Ecto neural progenitor cell (in vitro differentiated cells): ENCODE results near the gene SPAG7.

Source experiments
- DNase-seq: peaks from one replicate; pipeline ENCODE4 v3.0.0-alpha.2; 2018; ENCODE audit warnings: low spot score

Gene SPAG7, protein sequence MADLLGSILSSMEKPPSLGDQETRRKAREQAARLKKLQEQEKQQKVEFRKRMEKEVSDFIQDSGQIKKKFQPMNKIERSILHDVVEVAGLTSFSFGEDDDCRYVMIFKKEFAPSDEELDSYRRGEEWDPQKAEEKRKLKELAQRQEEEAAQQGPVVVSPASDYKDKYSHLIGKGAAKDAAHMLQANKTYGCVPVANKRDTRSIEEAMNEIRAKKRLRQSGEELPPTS

DNA sequence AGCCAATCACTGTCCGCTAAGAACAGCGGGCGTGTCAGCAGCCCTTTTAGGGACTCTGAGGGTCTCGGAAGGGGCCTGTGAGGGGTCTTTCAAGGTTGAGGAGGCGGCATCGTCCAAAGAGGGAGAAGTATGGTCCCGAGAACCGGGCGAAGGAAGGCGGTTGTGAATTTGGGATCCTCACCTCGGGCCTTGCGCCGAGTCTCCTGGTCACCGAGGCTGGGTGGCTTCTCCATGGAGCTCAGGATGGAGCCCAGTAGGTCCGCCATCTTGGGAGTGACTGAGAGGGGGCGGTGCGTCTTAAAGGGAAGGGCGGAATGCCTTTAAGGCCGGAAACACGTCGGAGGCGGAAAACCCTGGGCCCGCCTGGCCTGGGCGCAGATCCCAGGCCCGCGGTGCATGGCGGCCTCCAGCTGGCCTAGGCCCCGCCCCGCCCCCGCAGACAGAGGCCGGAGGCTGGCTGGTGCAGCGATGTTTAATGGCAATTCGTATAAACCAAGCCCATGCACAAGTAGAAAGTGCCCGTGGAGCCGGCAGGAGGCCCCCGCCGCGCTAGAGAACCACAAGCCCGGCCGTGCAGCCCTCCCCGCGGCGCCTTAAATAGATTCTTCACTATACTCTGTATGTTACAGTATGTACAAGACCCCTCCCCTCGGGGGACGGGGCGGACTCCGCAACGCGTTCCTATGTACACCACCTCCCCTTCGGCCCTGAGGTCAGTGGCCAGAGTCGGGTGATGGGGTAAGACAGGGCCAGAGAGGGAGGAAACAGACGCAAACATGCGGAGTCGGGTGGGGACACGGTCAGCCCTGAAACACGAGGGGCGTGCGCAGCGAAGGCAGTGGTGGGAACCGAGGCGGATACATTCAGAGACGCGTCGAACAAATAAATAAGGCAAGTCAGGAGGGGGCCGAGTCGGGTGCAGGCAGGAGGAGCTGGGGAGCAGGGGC lies at the start of gene SPAG7:
Gene SPAG7, minus strand, starts transcription at position 279 of the 947 bp plus-strand sequence. Its CDS starts 13 bp downstream, at position 266.
- peak; percentile 99 for DNase-seq

DNA sequence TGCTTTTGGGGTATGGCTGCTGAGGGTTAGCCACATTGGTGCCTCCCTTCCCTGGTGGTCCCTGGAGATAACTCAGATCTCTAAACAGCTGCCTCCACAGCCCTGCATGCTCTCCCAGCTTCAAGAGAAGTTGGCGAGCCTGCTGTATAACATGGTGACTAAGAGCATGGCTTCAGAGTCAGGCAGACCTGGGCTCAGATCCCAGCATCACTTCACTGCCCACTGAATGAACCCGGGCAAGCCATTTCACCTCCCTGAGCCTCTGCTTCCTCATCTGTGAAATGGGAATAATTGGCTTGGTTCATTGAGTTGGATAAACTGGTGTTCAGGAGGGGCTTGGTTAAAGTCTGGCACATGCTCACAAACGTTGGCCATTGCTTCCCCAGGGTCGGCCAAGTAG lies 46.7 kb upstream of the SPAG7 start:
- no peak for DNase-seq

DNA sequence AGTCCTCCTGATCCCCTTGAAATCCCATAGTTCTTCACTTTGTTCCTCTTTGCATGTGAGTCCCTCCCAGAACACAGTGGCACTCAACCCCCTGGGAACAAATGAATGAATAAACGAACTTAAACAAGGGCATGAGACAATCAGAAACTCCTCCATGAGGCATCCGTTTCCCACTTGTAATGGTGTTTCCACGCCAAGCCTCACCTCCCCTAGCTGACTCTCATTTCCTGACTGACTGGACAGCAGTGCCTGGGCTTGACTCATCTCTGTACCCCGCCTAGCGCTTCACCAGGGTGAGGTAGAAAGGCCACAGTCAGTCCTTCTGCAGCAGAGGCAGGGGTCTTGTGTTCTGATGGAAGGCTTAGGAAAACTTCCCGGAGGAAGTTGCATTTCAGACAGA lies 44.3 kb upstream of the SPAG7 start:
- no peak for DNase-seq

DNA sequence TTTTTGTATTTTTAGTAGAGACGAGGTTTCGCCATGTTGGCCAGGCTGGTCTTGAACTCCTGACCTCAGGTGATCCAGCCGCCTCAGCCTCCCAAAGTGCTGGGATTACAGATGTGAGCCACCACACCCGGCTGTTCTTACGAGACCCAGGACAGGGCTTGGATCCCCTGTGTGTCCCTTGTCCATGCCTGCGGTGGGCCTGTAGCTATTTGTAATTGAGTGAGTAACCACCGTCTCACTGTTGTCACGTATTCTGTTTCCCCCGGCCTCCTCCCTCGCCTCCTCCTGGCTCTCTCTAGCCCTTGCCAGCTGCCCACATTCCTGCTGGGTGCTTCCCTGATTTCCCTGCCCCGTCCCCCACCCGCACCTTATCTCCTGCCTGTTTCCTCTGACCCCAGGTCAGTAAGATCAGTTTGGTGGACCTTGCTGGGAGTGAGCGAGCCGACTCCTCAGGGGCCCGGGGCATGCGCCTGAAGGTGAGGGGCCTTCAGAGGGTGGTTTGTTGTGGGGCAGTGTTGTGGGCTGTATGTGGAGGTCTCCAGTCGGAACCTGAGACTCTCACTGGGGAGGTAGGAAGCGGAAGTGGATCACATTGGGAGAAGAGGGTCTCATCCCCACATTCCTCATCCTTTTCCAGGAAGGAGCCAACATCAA lies 35.7 kb upstream of the SPAG7 start:
- DNase-seq = no peak

DNA sequence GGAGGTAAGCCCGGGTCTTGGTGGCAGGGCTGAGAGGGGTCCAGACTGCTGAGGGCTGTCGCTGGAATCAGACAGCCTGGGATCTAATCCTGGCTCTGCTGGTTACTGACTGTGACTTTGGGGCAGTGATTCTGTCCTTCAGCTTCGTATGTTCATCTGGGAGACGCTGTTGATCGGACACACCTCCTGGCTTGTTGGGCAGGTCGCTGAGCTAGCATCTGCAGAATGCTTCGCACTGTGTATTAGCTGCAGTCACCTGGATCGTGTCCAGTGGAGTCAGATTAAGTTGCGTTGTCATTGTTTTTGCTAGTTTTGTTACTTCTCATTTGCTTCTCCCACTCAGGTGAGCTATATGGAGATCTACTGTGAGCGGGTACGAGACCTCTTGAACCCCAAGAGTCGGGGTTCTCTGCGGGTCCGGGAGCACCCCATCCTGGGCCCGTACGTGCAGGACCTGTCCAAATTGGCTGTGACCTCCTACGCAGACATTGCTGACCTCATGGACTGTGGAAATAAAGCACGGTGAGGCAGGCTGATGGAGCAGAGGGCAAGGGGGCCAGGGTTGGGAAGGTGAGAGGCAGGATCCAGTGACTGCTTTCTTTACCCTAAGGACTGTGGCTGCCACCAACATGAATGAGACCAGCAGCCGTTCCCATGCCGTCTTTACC lies 34.6 kb upstream of the SPAG7 start:
- DNase-seq = no peak

DNA sequence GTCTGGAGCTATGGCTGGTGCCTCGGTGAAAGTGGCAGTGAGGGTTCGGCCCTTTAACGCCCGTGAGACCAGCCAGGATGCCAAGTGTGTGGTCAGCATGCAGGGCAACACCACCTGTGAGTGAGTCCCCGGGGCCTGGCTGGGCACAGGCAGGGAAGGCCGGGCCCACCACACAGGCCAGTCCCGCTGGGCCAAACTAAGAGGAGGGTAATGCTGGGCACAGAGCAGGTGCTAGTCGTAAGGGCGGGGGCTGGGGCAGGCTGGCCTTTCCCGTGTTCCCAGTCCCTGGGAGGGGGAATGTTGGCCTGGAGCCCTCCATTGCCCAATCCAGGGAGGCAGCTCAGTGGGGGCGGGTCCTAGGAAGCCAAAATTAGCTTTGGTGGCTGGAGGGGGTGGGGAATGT lies 32.6 kb upstream of the SPAG7 start:
- no peak for DNase-seq

DNA sequence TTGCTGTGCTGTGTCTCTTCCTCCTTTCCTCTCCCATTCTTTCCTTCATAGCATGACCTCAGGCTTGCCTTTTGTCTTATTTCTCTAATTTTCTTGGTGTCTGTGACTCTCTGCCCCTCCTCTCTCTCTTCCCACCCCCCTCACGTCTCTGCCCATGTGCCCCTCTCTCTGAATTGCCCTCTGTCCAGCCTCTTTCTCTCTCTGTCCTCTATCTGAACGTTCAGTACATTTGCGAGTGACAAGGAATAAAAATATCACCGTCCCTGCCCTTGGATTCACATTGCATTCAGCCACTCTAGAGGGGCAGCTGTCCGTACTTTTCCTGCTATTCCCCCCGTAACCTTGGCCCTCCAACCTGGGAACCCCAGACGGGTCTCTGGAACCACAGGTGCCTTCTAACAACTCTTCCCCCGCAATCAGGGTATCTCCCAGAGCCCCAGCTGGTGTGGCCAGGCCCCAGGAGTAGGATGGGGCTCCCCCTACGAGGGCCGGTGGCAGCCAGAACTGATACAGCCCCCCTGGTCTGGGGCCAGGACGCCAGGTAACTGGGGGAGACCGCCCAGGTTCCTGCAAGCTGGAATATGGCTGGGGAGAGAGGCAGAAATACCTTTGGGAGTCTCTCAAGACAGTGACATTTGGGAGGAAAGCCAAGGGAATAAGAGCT lies 31.9 kb upstream of the SPAG7 start:
- no peak for DNase-seq

DNA sequence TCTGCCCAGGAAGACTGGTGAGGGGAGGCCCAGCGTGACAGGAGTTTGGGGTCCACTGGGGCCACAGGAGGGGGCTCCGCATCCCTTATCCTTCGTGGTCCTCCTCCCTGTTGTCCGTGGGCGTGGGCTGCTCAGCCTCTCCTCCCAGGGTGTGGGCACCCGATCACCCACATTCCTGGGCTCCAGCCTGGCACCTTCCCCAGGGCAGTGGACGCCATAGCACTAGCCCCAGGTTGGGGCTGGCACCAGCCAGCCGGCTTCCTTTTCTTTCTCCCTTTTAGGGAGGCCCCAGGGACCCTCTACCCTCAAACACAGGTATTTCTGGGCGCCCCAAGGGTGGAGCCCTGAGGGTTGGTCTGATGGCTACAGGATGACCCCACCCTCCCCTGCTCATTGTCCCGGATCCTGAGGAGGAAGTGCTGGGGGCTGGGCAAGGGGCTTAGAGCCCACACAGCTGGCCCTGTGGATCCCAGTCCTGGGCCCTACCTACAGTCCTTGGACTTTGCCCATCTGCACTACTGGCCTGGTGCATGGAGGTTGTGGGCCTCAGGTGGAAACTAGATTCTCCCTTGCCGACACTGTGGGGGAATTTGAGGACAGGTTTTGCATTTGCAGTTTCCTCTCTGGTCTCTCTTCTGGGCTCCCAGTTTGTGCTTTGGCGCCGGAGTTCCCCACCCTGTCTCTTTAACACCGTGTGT lies 31.3 kb upstream of the SPAG7 start:
- no peak for DNase-seq

DNA sequence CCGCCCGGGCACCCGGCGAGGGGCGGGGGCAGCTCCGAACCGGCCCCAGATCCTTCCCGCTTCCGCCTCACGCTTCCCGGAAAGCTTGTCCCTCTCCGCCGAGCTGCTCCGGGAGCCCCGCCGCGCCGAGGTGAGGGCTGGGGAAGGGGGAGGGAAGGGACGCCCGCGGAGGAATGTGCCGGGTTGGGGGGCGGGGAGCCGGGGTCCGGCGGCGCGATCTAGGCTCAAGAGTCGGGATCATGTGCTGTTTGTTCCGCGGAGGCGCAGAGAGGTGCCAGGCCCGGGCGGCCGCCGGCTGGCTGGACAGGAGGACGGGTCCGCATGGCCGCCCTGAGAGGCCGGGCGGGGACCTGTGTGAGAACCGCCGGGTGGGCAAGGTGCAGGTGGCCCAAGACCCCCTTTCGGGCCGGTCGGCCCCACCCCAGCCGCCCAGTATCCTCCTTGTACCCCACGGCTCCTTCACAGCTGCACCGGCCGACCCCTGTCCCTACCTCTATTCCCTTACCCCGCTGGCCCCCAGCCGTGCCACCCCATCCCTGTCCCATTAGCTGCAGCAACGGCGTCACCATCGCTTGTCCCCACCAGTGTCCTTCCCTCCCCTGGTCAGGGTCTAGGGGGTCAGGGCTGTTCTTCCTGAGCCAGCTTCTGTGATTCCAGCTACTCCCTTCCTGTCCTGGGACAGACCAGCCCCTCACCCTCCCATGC lies 30.6 kb upstream of the SPAG7 start:
- peak; percentile 87 for DNase-seq

DNA sequence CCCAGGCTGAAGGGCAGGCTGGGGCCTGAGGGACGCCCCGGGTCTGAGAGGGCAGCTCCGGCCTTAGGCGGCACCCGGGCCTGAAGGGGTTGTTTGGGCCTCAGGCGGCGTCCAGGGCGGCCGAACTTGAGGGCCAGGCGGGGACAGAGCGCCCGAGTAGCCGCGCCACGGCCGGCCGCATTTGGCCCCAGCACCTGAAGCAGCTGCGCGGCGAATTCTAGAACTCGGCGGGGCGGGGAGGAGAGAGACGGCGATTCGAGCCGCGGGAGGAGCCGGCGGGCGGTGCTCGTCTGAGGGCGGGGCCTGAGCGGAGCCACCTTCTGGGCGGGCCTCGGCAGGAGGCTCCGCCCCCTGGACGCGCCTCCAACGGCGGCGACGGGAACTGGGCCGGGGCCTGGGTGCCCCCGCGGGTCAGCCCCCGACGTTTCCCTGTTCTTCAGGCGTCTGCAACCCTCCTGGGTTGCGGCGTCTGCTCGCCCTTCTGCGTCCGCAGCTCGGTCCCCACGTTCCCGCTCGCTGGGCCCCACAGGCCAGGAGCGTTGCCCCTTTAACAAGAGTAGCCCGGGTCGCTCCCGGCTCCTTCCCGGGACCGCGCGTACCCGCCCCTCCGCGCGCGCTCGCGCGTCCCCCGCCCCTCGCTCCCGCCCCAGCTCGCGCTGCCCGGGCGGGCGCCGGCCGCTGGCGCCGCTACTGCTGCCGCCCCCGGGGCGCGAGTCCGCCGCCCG lies 29.8 kb upstream of the SPAG7 start, which contains the start of the genes INCA1 and KIF1C:
Gene INCA1, minus strand, starts transcription at position 221 of the 725 bp plus-strand sequence. CDS start 3,085 bp downstream, outside the sequence.
Gene KIF1C, plus strand, starts transcription at position 649 of the 725 bp plus-strand sequence. CDS start 2,297 bp downstream, outside the sequence.
- DNase-seq = peak; percentile 97

DNA sequence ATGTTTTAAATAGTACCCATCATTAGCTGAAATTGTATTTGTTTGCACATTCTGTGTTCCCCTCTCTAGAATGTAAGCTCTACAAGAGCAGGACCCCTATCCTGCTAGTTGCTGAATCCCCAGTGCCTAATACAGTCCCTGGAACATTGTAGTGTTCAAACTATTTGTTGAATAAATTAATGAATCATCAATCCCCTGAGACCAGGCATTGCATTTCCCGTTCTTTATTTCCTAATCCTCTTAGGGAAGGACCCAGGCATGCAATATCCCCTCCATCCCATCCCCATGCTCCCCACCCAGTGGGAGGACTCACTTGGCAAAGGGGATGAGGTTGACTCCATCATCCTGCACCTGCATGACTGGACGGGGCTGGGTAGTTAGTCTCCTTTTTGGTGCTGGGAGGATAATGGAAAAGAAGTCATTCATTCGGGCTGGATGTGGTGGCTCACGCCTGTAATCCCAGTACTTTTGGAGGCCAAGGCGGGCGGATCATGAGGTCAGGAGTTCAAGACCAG lies 26.5 kb upstream of the SPAG7 start:
- DNase-seq = no peak

DNA sequence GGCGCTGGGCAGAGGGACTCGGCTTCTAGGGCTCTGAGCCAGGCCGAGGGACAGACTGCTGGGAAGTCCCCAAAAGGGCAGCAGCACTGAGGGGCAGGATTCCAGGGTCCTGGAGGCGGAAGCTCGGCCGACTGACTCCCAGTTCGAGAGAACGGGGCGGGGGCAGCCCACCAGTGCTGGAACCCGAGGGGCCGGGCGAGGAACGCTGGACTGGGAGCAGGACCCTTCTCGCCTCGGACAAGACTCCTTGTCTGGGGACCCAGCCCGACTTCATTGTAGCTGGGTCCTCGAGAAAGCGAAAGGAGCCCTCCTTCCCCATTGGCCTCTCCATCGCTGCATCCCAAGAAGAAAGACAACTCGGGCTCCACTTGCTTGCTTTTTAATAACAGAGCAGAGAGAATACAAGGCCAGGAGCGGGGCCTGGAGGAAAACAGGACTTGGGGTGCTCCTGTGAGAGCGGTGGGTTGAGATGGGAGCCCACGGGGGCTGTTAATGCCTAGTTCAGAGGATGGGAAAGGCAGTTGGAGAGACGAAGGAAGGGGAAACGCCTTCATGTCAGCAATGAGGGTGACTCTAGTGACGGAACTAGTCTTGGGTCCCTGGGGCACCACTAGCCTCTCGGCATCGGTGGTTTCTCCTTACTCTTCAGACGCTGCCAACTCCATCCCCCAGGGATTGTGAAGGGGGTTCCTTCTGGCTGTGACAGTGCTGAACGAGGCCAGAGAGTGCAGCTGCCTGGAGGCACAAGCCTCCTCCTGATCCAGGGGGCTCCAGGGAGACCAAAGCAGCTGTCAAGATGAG lies 20.4 kb upstream of the SPAG7 start:
- no peak for DNase-seq

DNA sequence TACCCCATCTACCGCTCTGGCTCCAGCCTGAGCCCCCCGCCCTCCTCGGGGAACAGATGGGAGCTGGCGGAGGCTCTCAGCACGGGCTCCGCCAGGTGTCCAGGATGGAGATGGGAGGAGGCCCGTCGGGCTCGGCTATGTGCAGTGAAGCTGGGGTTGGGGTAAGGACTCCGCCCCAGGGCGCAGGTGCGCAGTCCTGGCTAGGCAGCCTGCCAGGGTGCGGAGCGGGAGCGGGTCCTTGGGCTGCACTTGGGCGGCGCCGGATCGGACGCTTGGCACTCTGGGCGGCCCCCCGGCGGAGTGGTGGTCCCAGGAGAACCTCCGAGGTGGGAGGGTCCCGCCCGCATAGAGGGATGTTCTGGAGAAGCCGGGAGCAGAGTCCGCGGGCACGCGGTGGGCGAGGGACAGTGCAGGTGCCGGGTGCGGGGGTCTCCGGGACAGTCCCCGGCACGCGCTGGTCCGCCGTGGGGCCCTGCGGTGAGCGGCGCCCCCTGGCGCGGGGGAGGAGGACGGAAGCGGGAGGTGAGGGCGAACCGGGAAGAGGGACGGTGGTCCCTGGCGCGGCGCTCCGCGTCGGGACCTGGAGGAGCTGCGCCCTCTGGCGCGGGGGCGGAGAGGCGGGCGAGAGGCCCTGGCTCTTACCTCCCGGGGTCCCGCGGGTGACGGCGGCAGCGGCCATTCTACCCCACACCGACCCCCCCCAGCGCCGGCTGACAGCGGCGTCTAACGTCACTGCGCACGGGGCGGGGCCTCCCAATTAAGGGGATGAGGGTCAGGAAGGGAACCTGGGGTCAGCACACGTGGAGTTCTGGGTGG lies 19.5 kb upstream of the SPAG7 start, which contains the start of gene CAMTA2:
Gene CAMTA2, minus strand, starts transcription at position 725 of the 816 bp plus-strand sequence. CDS start 1,453 bp downstream, outside the sequence.
- peak; percentile 92 for DNase-seq

DNA sequence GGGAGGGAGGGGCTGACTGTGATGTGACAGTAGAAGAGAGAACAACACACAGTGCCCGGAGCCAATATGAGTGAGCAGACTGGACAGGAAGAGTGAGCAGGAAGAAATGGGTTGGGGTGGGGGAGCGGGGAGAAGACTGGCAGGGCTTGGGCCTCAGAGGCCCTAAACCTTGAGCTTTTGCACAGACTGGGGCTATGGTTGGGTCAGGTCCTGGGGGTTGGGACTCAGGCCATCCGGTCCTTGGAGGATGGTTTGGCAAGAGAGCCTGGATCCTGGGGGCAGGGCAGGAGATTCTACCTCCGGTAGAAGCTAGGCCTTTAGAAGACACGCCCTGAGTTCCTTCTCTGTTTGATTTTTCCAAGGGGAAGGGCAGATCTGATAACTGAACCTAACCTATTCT lies 18.8 kb upstream of the SPAG7 start:
- no peak for DNase-seq

DNA sequence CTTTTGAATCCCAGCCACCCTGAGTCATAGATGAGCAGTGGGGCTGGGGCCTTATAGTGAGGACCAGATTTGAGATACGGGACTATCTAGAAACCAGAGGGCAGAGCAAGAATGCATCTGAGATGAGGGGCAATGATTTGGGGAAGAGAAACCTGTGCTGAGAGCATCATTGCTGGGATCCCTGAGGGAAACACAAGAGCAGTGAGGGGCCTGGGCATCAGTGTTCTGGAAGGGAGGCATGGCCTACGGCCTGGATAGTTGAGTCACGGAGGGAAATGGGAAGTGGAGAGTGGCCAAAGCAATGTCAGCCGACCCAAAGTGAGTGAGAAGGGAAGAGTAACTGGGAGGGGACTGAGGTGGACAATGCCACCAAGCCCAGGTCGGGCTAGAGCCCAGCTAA lies 14.7 kb upstream of the SPAG7 start:
- no peak for DNase-seq

DNA sequence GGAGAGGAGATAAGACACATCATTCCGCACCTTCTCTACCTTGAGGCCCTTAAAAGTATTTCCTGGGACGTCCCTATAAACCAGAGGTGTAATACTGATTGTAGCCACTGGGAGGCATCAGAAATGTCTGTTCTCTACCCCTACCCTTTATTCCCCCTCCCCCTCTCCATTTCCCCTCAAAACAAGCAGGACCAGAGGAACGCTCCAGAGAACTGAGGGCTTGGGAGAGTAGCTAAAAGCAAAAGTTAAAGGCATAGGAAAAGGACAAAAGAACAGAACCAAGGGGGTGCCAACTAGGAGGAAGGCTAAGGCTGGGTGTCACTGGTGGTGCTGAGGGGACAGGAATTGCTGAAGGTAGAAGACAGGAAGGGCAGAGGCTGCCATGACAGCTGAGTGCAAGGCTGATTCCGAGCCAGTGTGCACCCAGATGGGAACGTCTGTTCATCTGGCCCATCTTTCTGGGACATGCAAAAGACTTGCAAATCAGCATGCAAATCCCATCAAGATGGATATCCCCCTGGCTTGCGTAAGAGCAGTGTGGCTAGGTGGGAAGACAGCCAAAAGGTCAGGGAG lies 13.1 kb upstream of the SPAG7 start:
- no peak for DNase-seq

DNA sequence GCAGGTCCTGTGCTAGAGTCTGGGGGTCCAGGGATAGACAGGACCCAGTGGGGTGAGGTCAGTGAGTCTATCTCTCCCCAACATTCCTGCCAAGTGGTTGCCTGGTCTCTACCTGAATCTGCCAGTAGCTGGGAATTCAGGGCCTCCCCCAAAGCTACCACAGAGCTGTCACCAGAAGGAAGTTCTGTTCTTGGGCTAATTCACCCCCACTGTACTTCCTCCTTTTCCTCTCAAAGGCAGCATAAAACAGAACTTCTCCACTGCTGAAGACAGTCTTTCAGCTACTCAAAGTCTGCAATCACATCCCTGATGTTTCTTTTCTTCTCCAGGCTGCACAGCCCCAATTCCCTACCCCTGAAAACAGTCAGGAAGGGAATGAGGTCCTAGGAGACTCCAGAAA lies 11.1 kb upstream of the SPAG7 start:
- no peak for DNase-seq
